GM23338 (cell line): ENCODE results near the gene DRC3. TPM values are rescaled to one million over a fixed set of nuclear protein-coding genes. Genes with fewer than 3 reads are reported as not detected.

Experiments used
- ATAC-seq: fragments of 200-7000 bp; cut with Tn5 transposase; 3 replicates; pipeline ENCODE4 v1.9.1; 2020
- DNase-seq: peaks from one replicate; pipeline ENCODE4 v3.0.0-alpha.2; 2015; ENCODE audit warnings: low spot score
- H2AFZ ChIP-seq: fragments of 200-600 bp; sonication (generic); 2 replicates; pipeline ENCODE4 v1.8.0; 2016; ENCODE audit warnings: antibody characterized with exemption, mild to moderate bottlenecking, moderate library complexity
- H3F3A ChIP-seq: fragments of 200-600 bp; sonication (generic); replicated peaks from 2 replicates; pipeline ENCODE4 v1.8.0; 2017; ENCODE audit warnings: antibody characterized with exemption, mixed run types, low read depth
- H3K27ac ChIP-seq: fragments of 200-600 bp; sonication (generic); 2 replicates; pipeline ENCODE4 v1.6.1; 2016; ENCODE audit warnings: low read depth
- H3K27me3 ChIP-seq: fragments of 200-600 bp; sonication (generic); 2 replicates; pipeline ENCODE4 v1.8.0; 2016; ENCODE audit warnings: mild to moderate bottlenecking, mixed run types, moderate library complexity; ENCODE audit not compliant: insufficient read depth
- H3K36me3 ChIP-seq: fragments of 200-600 bp; sonication (generic); 2 replicates; pipeline ENCODE4 v1.8.0; 2016; ENCODE audit warnings: mild to moderate bottlenecking; ENCODE audit not compliant: insufficient read depth
- H3K4me1 ChIP-seq: fragments of 200-600 bp; sonication (generic); 2 replicates; pipeline ENCODE4 v1.8.0; 2016; ENCODE audit warnings: mild to moderate bottlenecking, moderate library complexity; ENCODE audit not compliant: insufficient read depth
- H3K4me2 ChIP-seq: fragments of 200-600 bp; sonication (generic); 2 replicates; pipeline ENCODE4 v1.7.1; 2017; ENCODE audit warnings: mixed run types
- H3K4me3 ChIP-seq: fragments of 200-600 bp; sonication (generic); 2 replicates; pipeline ENCODE4 v1.6.1; 2016; ENCODE audit warnings: mixed run types
- H3K79me2 ChIP-seq: fragments of 200-600 bp; sonication (generic); replicated peaks from 2 replicates; pipeline ENCODE4 v1.8.0; 2017; ENCODE audit warnings: mild to moderate bottlenecking; ENCODE audit not compliant: insufficient read depth
- H3K9me2 ChIP-seq: fragments of 200-600 bp; sonication (generic); 2 replicates; pipeline ENCODE4 v1.8.0; 2017; ENCODE audit not compliant: insufficient read depth
- H4K20me1 ChIP-seq: fragments of 200-600 bp; sonication (generic); replicated peaks from 2 replicates; pipeline ENCODE4 v1.8.0; 2017; ENCODE audit warnings: mild to moderate bottlenecking; ENCODE audit not compliant: insufficient read depth
- H3K27ac Mint-ChIP-seq: 2 replicates; pipeline ENCODE4 v1.8.0; 2020; ENCODE audit warnings: inconsistent platforms, mild to moderate bottlenecking, moderate library complexity, mixed read lengths
- H3K27me3 Mint-ChIP-seq: 3 replicates; pipeline ENCODE4 v1.8.0; 2022; ENCODE audit warnings: low read depth, mild to moderate bottlenecking, moderate library complexity, mixed read lengths, inconsistent platforms; ENCODE audit not compliant: insufficient read depth, poor library complexity
- H3K36me3 Mint-ChIP-seq: 3 replicates; pipeline ENCODE4 v1.8.0; 2021; ENCODE audit warnings: low read depth, mild to moderate bottlenecking, inconsistent platforms, moderate library complexity, mixed read lengths
- H3K4me1 Mint-ChIP-seq: 3 replicates; pipeline ENCODE4 v1.8.0; 2020; ENCODE audit warnings: mild to moderate bottlenecking, inconsistent platforms, mixed read lengths
- H3K4me3 Mint-ChIP-seq: 3 replicates; pipeline ENCODE4 v1.8.0; 2021; ENCODE audit warnings: moderate library complexity, mild to moderate bottlenecking, inconsistent platforms, mixed read lengths
- H3K9me3 Mint-ChIP-seq: 3 replicates; pipeline ENCODE4 v1.8.0; 2020; ENCODE audit warnings: moderate library complexity, mild to moderate bottlenecking, inconsistent platforms, mixed read lengths
- EZH2 ChIP-seq: fragments of 200-600 bp; sonication (generic); IDR thresholded peaks from one replicate; pipeline ENCODE4 v1.8.0; 2017; ENCODE audit warnings: antibody characterized with exemption, mild to moderate bottlenecking, low read depth; ENCODE audit not compliant: unreplicated experiment
- EZH2phosphoT487 ChIP-seq: fragments of 200-600 bp; sonication (generic); IDR thresholded peaks from one replicate; pipeline ENCODE4 v1.8.1; 2018; ENCODE audit warnings: antibody characterized with exemption; ENCODE audit not compliant: unreplicated experiment
- NANOG ChIP-seq: IDR thresholded peaks from 2 replicates; pipeline ENCODE4 v1.6.1; 2016; ENCODE audit warnings: antibody characterized with exemption, borderline replicate concordance
- REST ChIP-seq: IDR thresholded peaks from one replicate; pipeline ENCODE4 v1.6.1; 2018; ENCODE audit warnings: antibody characterized with exemption; ENCODE audit not compliant: unreplicated experiment
- STAT1 ChIP-seq: IDR thresholded peaks from one replicate; pipeline ENCODE4 v1.6.1; 2016; ENCODE audit warnings: antibody characterized with exemption; ENCODE audit not compliant: unreplicated experiment
- ZNF114 ChIP-seq: fragments of 250-450 bp; sonication (Bioruptor Pico); IDR thresholded peaks from 2 replicates; pipeline ENCODE4 v1.5.0; 2020; ENCODE audit warnings: mild to moderate bottlenecking, moderate library complexity
- polyA plus RNA-seq: library from polyadenylated mRNA; unstranded; fragments of >200 nt; fragmentation: Nextera tagmentation; extraction: Ambion mirVana; gene quantifications from 2 replicates; pipeline ENCODE4 v1.2.1, GENCODE V29; 2016
- total RNA-seq: library from RNA; depleted of rRNA; stranded (reverse); fragments of >200 nt; shearing (Covaris generic); gene quantifications from 2 replicates; pipeline ENCODE4 v1.2.3, GENCODE V29; 2014

The DRC3 gene
- total and polyA plus RNA-seq, 2 experiments from 2014 or later = 1.1 TPM; not detected in 1

- Histone ChIP-seq H3F3A (no peaks in the 10 kb centered on the region), H3K4me1 (no peaks in the 10 kb centered on the region), H3K27me3 (no peaks in the 10 kb centered on the region), H3K79me2 (no peaks in the 10 kb centered on the region), H3K36me3 (no peaks in the 10 kb centered on the region), H3K4me3 (no peak overlapping the region), H3K4me2 (no peak overlapping the region), H3K9me2 (no peaks in the 10 kb centered on the region), H2AFZ (no peak overlapping the region), H3K27ac (no peak overlapping the region), H4K20me1 (no peaks in the 10 kb centered on the region)
- Mint-ChIP-seq H3K9me3 (no peaks in the 10 kb centered on the region), H3K27me3 (peaks cover 2% of the 10 kb centered on the region), H3K4me1 (no peaks in the 10 kb centered on the region), H3K36me3 (no peaks in the 10 kb centered on the region), H3K27ac (no peak overlapping the region), H3K4me3 (no peak overlapping the region)
- ATAC-seq (no peak), DNase-seq (no peak)
- no peak for TF ChIP-seq EZH2phosphoT487
- no peak for TF ChIP-seq ZNF114 (CRISPR knock-in tag)
- no peak for TF ChIP-seq STAT1
- TF ChIP-seq NANOG = no peak
- TF ChIP-seq EZH2 = no peak
- TF ChIP-seq REST = no peak
These were observed 10.1 kb downstream of the DRC3 start for GRCh38 chr17:17982801-17983200.

- Histone ChIP-seq H3K79me2 (no peaks in the 10 kb centered on the region), H3K4me2 (no peak overlapping the region), H3K9me2 (no peaks in the 10 kb centered on the region), H3K27ac (no peak overlapping the region), H2AFZ (no peak overlapping the region), H3K36me3 (no peaks in the 10 kb centered on the region), H3F3A (no peaks in the 10 kb centered on the region), H4K20me1 (no peaks in the 10 kb centered on the region), H3K4me3 (no peak overlapping the region), H3K4me1 (no peaks in the 10 kb centered on the region), H3K27me3 (no peaks in the 10 kb centered on the region)
- peaks cover 4% of the 10 kb centered on the region for H3K27me3 Mint-ChIP-seq
- ATAC-seq (no peak), DNase-seq (no peak)
- no peak for TF ChIP-seq REST
- H3K9me3 Mint-ChIP-seq = no peaks in the 10 kb centered on the region
- H3K27ac Mint-ChIP-seq = no peak overlapping the region
- H3K4me3 Mint-ChIP-seq = no peak overlapping the region
- no peaks in the 10 kb centered on the region for H3K36me3 Mint-ChIP-seq
- no peaks in the 10 kb centered on the region for H3K4me1 Mint-ChIP-seq
These were observed 10.7 kb downstream of the DRC3 start for GRCh38 chr17:17983376-17983775.
